GM12801 (cell line): ENCODE results near the gene CXCR6.

ENCODE experiments used
- CTCF ChIP-seq: IDR thresholded peaks from one replicate; pipeline ENCODE4 v1.5.1; 2011; ENCODE audit warnings: control low read depth; ENCODE audit not compliant: insufficient read length; ENCODE audit errors: extremely low read depth

CXCR6 gene

DNA sequence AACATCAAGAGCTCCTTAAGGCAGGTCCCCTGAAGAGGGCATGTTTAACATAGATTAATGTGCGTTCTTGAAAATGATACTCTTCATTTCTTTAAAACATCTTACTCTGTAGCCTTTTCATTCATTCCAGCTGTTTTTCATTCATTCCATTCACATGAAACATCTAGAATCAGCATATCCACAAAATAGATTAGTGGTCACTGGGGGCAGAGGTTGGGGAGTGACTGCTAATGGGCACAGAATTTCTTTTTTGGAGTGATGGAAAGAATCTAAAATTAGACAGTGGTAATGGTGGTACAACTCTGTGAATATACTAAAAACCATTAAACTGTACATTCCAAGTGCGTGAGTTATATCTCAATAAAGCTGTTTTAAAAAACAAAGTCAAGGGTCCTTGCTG, 15.4 kb upstream of the CXCR6 start:
- TF ChIP-seq CTCF = no peak

DNA sequence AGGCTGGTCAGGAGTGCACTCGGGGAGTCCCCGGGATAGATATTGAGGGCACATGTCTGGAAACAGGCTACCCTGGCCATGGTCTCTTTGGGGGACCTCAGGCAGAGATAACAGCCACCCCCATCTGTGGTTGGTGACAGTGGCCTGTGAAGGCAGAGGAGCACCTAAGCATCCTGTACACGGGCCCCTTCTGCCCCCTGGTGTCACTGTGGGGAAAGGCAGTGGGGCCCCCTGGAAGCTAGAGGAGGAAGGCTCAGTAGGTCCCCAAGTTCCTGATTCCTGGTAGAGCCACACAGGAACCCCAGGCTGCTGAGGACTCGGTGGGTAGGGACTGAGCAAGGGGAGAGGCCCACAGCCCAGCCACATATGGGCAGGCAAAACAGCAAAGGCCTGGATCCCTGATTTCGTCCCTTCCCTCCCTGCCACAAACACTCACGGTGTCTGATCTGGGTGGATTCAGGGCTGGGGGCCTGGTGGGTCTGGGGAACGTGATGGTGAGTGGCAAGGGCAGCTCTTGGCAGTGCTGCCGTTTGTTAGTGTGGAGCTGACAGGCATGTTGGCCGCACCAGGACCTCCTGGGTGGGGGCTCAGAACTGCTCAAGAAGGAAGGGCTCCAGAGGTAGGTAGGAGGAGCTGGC, 14.1 kb upstream of the CXCR6 start:
- TF ChIP-seq CTCF = no peak

GRCh38 chr3:45931496-45931895, 11.8 kb upstream of the CXCR6 start:
- no peak for TF ChIP-seq CTCF

- no peak for TF ChIP-seq CTCF
Measured at GRCh38 chr3:45932112-45932511, 11.2 kb upstream of the CXCR6 start.

DNA sequence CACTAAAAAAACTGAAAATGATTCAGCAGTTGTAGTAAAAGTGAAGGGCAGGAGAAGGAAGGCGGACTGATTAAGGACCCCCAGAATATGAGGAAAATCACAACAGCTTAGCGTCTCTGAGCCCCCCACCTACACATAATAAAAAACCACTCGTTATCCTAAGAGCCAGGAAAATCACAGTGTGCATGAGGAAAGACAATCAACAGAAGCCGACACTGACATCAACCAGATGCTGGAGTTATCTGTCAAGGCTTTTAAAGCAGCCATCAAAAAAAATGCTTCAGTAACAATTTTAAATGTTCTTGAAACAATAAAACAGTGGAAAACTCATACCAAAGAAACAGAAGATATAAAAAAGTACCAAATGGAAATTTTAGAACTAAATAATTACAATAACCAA, 9.7 kb upstream of the CXCR6 start:
- no peak for TF ChIP-seq CTCF

DNA sequence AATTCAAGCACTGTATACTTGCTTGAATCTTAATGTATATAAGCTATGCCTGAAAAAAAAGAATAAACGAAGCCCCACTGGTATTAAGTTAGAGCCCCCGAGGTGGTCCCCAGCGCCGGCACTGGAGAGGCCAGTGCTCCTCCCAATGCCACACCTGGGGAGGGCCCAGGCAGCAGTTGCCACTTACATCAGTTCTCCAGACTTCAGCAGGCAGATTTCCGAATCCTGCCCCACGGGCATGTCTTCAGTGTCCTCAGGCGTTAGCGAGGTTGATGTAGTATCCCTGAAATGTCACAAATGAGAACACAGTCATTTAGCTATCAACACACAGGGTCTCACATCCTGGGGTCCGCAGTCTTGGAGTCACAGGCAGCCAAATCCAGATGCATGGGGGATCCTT, 7.0 kb upstream of the CXCR6 start:
- no peak for TF ChIP-seq CTCF

GRCh38 chr3:45937206-45938042, 5.8 kb upstream of the CXCR6 start:
- no peak for TF ChIP-seq CTCF
